Measurements from ENCODE around the gene ABCC11. TPM values are rescaled to one million over a fixed set of nuclear protein-coding genes. Genes with fewer than 3 reads are reported as not detected.

ABCC11 gene
- total and polyA plus RNA-seq, 2 experiments from 2014 or later: 0.10 TPM; not detected in 1

DNA sequence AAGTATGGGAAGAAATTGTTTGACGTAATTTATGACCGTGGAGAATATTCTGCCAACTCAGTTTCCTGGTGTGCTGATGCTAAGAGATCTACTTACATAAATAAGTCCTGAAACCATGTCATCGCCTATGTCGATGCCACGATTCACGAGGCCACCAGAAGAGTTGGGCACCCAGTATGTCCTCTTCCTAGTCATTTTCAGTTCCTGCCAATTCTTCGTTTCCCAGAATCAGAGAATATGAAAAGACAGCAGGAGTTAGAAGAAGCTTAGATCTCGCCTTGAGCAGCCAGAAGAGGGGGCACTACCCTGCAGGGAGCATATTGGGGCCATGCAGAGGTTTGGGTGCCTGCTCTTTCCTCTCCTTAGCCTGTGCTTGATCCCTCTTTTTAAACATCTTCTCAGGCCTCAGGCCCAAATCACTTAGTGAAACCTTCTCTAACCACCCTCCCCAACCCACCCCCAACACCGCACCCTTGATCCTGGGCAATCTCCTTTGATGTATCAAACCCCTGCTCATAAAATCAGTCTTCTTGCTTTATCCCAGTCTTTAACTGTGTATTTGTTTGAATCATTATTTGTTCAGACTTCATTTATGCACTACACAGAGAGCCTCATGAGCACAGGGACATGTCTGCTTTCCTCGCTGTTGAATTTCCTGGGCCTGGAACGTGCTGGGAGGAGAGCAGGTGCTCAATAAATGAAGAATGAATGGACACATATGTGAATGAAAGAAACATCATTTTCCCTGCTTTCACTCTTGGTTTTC, 15.4 kb downstream of the ABCC11 start:
- H3K4me3 Mint-ChIP-seq: no peak overlapping the region
- H3K9me2 ChIP-seq (ENCODE audit: insufficient read depth): peaks cover 9% of the 10 kb centered on the region; the same call in 1 of the 2 replicates
- no peaks in the 10 kb centered on the region for H3K79me2 ChIP-seq (replicated peaks; ENCODE audit: insufficient read depth)
- peak overlapping the region; percentile 87; the same call in 1 of the 2 replicates for H2AFZ ChIP-seq
- H3K27me3 ChIP-seq (ENCODE audit: insufficient read depth): no peaks in the 10 kb centered on the region
- no peaks in the 10 kb centered on the region for H3K36me3 ChIP-seq (ENCODE audit: insufficient read depth)
- peaks cover 3% of the 10 kb centered on the region for H3K27me3 Mint-ChIP-seq (ENCODE audit: insufficient read depth, low read depth, poor library complexity)
- H3K4me2 ChIP-seq: no peak overlapping the region
- peaks cover 6% of the 10 kb centered on the region; the same call in 2 of the 3 replicates for H3K4me1 Mint-ChIP-seq
- ATAC-seq (peak; percentile 96), DNase-seq (ENCODE audit: low spot score) (peak; percentile 78)
- no peaks in the 10 kb centered on the region for H3K4me1 ChIP-seq (ENCODE audit: insufficient read depth)
- H3K27ac Mint-ChIP-seq: no peak overlapping the region
- H3K4me3 ChIP-seq: no peak overlapping the region
- H3F3A ChIP-seq (replicated peaks; ENCODE audit: low read depth): no peaks in the 10 kb centered on the region
- no peak overlapping the region for H3K27ac ChIP-seq (ENCODE audit: low read depth)
- H3K9me3 Mint-ChIP-seq: no peaks in the 10 kb centered on the region
- TF ChIP-seq, protein P1, sequence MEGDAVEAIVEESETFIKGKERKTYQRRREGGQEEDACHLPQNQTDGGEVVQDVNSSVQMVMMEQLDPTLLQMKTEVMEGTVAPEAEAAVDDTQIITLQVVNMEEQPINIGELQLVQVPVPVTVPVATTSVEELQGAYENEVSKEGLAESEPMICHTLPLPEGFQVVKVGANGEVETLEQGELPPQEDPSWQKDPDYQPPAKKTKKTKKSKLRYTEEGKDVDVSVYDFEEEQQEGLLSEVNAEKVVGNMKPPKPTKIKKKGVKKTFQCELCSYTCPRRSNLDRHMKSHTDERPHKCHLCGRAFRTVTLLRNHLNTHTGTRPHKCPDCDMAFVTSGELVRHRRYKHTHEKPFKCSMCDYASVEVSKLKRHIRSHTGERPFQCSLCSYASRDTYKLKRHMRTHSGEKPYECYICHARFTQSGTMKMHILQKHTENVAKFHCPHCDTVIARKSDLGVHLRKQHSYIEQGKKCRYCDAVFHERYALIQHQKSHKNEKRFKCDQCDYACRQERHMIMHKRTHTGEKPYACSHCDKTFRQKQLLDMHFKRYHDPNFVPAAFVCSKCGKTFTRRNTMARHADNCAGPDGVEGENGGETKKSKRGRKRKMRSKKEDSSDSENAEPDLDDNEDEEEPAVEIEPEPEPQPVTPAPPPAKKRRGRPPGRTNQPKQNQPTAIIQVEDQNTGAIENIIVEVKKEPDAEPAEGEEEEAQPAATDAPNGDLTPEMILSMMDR (conservative IDR thresholded peaks at IDR 0.05; ENCODE audit: low read depth in 2 of 2): peak; percentile 64 to 83
- TF ChIP-seq JUNB (IDR thresholded peaks at IDR 0.05; ENCODE audit: unreplicated experiment): no peak
- no peaks in the 10 kb centered on the region for H4K20me1 ChIP-seq (replicated peaks; ENCODE audit: insufficient read depth)
- no peaks in the 10 kb centered on the region for H3K36me3 Mint-ChIP-seq (ENCODE audit: low read depth)

DNA sequence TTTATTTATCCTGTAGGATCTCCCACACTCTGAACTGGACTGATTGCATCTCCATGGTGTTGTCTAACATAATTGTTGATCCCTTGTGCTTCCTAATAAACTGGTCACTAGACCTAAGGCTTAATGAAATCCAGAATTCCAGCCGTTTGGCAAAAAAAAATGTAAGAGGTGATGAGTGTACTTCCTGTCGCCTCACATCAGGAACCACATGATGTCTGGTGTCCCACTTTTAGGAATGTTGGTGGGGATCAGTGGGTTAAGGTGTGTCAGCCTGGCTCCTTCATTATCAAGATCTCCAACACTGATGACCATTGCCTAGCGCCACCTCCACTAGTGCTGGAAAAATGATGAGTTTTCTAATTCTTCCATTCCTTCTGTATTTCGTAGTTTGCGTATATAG, 21.9 kb downstream of the ABCC11 start:
- no peak overlapping the region for H3K4me3 ChIP-seq
- no peaks in the 10 kb centered on the region for H3F3A ChIP-seq (replicated peaks; ENCODE audit: low read depth)
- H3K36me3 ChIP-seq (ENCODE audit: insufficient read depth): no peaks in the 10 kb centered on the region
- no peak overlapping the region for H3K27ac ChIP-seq (ENCODE audit: low read depth)
- no peak overlapping the region for H2AFZ ChIP-seq
- ATAC-seq (no peak), DNase-seq (ENCODE audit: low spot score) (no peak)
- no peaks in the 10 kb centered on the region for H3K27me3 ChIP-seq (ENCODE audit: insufficient read depth)
- H3K4me2 ChIP-seq: no peak overlapping the region
- H3K4me1 ChIP-seq (ENCODE audit: insufficient read depth): no peaks in the 10 kb centered on the region
- no peaks in the 10 kb centered on the region for H3K79me2 ChIP-seq (replicated peaks; ENCODE audit: insufficient read depth)
- H3K9me2 ChIP-seq (ENCODE audit: insufficient read depth): 0 out of 2 replicates have a peak, but pooled peaks cover 2% of the 10 kb centered on the region
- Mint-ChIP-seq H3K36me3 (ENCODE audit: low read depth) (no peaks in the 10 kb centered on the region), H3K9me3 (no peaks in the 10 kb centered on the region), H3K27ac (no peak overlapping the region), H3K4me1 (no peaks in the 10 kb centered on the region), H3K27me3 (ENCODE audit: insufficient read depth, low read depth, poor library complexity) (peaks cover 11% of the 10 kb centered on the region), H3K4me3 (no peak overlapping the region)
- no peaks in the 10 kb centered on the region for H4K20me1 ChIP-seq (replicated peaks; ENCODE audit: insufficient read depth)
- TF ChIP-seq, protein P1 (conservative IDR thresholded peaks at IDR 0.05; ENCODE audit: low read depth in 2 of 2): no peak
- TF ChIP-seq, protein P2, sequence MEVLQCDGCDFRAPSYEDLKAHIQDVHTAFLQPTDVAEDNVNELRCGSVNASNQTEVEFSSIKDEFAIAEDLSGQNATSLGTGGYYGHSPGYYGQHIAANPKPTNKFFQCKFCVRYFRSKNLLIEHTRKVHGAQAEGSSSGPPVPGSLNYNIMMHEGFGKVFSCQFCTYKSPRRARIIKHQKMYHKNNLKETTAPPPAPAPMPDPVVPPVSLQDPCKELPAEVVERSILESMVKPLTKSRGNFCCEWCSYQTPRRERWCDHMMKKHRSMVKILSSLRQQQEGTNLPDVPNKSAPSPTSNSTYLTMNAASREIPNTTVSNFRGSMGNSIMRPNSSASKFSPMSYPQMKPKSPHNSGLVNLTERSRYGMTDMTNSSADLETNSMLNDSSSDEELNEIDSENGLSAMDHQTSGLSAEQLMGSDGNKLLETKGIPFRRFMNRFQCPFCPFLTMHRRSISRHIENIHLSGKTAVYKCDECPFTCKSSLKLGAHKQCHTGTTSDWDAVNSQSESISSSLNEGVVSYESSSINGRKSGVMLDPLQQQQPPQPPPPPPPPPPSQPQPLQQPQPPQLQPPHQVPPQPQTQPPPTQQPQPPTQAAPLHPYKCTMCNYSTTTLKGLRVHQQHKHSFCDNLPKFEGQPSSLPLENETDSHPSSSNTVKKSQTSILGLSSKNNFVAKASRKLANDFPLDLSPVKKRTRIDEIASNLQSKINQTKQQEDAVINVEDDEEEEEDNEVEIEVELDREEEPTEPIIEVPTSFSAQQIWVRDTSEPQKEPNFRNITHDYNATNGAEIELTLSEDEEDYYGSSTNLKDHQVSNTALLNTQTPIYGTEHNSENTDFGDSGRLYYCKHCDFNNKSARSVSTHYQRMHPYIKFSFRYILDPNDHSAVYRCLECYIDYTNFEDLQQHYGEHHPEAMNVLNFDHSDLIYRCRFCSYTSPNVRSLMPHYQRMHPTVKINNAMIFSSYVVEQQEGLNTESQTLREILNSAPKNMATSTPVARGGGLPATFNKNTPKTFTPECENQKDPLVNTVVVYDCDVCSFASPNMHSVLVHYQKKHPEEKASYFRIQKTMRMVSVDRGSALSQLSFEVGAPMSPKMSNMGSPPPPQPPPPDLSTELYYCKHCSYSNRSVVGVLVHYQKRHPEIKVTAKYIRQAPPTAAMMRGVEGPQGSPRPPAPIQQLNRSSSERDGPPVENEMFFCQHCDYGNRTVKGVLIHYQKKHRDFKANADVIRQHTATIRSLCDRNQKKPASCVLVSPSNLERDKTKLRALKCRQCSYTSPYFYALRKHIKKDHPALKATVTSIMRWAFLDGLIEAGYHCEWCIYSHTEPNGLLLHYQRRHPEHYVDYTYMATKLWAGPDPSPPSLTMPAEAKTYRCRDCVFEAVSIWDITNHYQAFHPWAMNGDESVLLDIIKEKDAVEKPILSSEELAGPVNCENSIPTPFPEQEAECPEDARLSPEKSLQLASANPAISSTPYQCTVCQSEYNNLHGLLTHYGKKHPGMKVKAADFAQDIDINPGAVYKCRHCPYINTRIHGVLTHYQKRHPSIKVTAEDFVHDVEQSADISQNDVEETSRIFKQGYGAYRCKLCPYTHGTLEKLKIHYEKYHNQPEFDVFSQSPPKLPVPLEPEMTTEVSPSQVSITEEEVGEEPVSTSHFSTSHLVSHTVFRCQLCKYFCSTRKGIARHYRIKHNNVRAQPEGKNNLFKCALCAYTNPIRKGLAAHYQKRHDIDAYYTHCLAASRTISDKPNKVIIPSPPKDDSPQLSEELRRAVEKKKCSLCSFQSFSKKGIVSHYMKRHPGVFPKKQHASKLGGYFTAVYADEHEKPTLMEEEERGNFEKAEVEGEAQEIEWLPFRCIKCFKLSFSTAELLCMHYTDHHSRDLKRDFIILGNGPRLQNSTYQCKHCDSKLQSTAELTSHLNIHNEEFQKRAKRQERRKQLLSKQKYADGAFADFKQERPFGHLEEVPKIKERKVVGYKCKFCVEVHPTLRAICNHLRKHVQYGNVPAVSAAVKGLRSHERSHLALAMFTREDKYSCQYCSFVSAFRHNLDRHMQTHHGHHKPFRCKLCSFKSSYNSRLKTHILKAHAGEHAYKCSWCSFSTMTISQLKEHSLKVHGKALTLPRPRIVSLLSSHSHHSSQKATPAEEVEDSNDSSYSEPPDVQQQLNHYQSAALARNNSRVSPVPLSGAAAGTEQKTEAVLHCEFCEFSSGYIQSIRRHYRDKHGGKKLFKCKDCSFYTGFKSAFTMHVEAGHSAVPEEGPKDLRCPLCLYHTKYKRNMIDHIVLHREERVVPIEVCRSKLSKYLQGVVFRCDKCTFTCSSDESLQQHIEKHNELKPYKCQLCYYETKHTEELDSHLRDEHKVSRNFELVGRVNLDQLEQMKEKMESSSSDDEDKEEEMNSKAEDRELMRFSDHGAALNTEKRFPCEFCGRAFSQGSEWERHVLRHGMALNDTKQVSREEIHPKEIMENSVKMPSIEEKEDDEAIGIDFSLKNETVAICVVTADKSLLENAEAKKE (CRISPR knock-in tag; IDR thresholded peaks at IDR 0.05): no peak
- TF ChIP-seq EZH2 (IDR thresholded peaks at IDR 0.05; ENCODE audit: low read depth, unreplicated experiment) (no peak), ZNF114 (CRISPR knock-in tag; IDR thresholded peaks at IDR 0.05) (no peak), ZNF331 (CRISPR knock-in tag; IDR thresholded peaks at IDR 0.05; ENCODE audit: low read depth) (no peak), EZH2phosphoT487 (IDR thresholded peaks at IDR 0.05; ENCODE audit: unreplicated experiment) (no peak), POLR2AphosphoS5 (IDR thresholded peaks at IDR 0.05; ENCODE audit: low read depth) (no peak)
